ENCODE measurements around the gene INSYN1.
A peak's percentile ranks its signal among the peaks of the same experiment; 100 is the strongest.
"Not testable (repeated sequence)": the region's sequence is repeated elsewhere in the genome, so short reads cannot be mapped to it uniquely, and the experiment has no call there.

INSYN1 gene

DNA sequence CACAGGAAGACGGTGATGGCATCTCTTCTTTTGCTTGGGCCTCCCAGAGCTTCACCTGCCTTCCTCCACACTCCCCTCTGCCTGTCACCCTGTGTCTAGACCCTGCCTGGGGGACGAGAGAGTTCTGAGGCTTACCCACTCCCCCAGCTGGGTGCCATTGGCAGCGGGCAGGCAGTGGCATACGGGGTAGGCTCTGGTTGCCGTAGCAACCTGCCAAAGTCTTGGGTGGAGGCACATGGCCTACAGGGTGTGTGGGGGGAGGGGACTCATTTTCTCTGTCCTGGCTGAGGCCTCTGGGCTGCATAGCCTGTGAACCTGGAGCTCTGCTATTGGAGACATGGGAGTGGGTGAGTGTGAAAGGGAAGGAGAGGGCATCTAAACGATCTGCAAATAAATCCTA lies 4.4 kb downstream of the INSYN1 start:
- no peak for DNase-seq (ENCODE audit: low spot score)

DNA sequence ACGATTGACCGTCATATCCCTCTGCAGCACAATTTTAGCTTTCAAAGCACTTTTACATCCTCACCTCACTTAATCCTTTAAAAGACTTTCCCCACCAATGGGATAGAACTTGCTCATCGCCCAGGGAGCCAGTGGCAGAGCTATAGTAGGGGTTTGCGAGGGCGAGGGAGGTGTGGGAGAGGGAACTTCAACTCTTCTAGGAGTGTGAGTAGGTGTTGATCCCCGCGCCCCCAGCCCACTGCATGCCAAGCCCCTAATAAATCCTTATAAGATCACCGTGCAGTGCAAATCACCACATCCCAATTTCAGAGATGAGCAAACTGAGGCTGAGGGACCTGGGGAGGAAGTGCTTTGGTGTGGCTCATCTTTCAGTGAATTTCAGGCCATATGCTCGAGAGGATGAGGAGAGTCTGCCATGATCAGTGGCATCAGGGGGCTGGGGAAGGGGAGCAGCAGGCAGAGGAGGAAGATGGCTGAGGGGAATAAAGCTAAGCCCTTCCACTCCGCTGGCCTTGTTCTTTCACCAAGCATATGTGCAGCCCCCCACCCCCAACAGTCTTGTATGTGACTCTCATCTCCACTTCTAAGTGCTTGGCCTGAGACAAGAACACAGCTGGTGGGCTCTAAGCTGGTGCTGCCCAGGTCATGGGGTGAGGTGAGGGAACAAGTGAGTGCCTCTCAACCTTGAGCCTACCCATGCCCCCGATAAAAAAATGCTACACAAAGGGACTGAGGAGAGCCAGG lies 5.1 kb downstream of the INSYN1 start:
- no peak for DNase-seq (ENCODE audit: low spot score)

DNA sequence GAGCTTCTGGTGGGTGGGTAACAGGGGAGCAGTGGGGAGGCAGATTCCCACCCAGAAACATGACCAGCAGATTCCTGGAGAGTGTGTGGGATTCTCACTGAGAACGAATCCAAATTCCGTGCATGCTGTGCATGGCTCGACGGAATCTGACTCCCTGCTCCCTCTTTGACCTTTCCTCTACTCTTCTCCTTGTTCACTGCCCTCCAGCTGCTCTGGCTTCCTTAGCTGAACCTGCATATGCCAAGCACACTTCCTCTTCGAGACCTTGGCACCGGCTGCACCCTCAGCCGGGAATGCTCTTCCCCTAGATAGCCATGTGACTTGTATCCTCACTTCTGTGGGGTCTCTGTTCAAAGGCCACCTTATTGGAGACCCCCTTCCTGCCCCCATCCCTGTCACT lies 6.3 kb downstream of the INSYN1 start:
- DNase-seq (ENCODE audit: low spot score) = no peak

DNA sequence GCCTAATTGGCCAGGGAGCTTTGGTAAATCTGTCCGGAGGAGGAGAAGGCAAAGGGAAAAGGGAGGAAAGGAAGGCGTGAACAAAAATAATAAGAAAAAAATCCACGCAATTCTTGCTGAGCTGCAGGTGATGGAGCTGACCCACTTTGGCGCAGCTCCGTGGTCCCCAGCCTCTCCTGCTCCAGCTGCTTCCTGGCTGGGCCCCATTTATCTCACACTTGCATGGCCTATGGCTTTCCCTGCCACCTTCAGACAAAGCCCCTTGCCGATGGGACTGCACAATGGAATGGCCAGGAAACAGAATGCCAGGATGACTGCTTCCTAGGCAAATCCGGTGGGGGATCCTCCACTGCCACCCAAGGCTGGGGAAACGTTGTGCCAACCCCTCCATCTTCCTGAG lies 6.9 kb downstream of the INSYN1 start:
- DNase-seq (ENCODE audit: low spot score) = no peak

DNA sequence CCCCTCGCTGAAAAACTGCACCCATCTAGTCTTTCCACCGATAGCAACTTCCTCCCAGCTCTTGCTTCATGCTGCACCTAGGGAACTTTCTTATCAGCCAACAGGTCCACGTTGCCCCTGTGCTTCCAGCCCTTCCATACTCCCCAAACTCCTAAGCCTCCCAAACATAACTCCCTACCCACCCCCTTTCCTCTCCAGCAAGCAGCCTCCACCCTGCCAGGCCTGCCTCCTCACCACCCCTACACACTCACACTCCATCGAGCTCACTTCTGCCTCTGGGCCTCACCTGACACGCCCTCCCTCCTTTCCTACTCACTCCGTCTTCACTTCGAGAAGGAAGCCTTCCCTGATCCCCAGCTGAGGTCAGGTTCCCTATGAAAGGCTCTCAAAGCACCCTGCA lies 8.1 kb downstream of the INSYN1 start:
- DNase-seq (ENCODE audit: low spot score) = no peak

DNA sequence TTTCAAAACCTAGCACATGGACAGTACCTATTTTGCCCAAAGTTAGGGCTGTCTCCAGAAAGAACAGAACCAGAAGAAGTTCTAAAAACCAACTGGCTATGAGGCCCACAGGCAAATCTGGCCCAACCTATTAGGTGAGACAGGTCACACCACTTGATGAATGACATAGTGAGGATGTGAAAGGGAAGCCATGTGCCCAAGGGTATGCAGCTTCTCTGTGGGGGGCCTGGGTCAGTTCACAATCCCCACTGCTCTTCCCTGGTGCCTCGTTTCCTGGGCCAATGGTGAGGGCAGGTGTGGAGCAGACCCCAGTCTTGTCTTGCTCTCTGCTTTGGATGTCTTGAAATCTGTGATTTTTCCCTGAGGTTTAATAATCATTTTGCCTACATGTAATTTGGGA lies 8.9 kb downstream of the INSYN1 start:
- no peak for DNase-seq (ENCODE audit: low spot score)

DNA sequence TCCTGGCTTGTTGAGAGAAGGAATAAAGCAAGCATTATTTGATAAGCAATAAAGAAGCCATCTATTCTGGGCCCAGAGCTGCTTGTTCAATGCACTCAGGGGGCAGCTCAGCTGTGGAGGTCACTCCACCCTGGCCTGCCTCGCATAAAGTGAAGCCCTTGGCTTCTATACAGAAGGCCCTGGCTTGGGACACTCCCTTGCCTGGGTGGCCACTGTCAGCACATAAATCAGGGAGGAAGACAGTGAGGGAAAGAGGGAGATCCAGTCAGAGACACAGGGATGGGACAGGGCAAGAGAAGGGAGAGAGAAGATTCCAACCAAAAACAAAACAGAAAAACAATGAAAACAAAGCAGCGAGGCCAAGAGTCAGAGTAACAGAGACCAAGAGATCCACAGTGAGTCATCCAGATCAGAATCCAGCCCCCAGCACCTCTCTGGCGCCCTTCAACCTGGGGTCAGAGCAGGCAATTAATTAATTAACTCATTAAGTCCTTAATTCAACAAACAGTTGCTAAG lies 11.8 kb downstream of the INSYN1 start:
- DNase-seq (ENCODE audit: low spot score) = peak; percentile 59

DNA sequence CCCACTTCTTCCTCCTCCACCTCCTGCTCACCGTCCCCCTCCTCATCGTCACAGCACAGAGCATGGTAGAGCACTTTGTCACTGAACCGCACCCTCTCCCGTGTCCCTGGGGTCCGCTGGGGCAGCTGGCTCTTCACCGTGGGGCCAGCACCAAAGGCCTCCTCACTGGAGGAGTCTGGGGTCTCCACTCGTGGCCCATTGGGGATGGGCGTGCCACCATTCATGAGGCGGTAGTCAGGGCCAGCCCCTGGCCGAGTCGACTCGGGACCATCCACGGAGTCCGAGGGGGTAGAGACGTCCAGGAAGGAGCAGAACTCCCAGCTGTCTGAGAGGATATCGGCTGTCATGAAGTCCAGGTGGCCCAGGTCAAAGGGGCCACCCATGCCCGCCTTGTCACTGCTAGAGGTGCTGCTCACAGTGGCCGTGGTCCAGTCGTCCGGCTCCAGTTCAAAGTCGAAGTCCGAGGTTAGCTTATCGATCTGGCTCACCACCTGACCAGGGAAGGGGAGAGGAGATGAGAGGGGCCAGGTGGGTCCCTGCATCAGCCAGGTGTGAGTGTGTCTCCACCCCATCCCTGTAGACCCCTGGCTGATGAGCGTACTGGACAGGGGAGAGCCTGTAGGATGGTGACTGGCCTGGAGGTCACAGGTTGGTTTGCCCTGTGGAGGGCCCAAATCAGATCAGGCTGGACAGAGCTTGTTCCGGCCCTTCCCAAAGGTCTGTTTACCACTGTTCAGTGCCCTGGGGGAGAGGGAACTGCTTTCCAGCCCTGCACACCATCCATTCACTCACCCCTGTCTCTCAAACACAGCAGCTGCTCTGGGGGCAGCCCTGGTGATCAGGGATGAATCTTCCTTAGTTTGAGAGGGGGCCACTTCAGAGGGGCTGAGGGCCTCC lies 12.8 kb downstream of the INSYN1 start:
- DNase-seq (ENCODE audit: low spot score) = no peak

DNA sequence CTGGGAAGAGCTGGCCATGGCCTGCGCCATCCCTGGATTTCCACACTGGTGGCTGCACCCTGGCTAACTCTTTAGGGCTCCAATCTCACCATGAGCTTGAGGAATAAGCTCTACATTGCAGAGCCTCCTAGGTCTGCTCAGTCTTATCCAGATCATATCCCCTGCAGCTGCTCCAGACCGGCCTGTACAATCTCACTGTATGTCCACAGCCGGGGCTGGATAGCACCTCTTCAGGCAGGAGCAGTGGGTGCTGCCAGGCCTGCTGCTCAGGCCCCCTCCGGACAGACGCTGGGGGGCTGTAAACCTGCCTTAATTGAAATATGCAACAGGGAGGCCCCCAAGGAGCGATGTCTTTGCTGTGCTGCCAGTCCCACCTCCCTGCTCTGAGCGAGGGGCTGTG lies 15.6 kb downstream of the INSYN1 start:
- no peak for DNase-seq (ENCODE audit: low spot score)

DNA sequence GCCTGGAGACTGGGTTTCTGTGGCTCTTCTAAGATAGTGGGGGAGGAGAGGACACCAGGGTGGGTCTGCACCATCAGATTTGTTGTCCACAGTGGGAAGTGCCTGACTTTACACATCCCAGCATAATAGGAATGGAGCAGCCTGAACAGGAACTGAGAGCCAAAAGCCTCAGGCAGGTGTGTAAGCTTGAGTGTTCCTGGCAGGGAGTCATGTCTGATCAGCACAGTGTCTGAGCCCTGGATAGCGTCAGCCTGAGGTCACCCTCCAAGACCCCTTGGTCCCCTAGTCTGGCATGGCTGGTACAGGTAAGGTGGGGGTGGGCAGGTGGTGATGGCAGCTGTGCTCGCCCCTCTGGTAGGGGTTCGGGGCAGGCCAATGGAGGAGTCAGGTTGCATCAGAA lies 20.2 kb downstream of the INSYN1 start:
- no peak for DNase-seq (ENCODE audit: low spot score)

DNA sequence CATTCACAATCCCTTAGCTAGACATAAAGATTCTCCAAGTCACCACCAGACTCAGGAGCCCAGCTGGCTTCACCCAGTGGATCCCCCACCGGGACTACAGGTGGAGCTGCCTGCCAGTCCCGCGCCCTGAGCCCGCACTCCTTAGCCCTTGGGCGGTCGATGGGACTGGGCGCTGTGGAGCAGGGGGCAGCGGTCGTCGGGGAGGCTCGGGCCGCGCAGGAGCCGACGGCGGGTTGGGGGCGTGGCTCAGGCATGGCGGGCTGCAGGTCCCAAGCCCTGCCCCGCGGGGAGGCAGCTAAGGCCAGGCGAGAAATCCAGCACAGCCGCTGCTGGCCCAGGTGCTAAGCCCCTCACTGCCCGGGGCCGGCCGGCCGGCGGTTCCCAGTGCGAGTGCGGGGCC lies 21.1 kb downstream of the INSYN1 start:
- not testable (repeated sequence) for DNase-seq (ENCODE audit: low spot score)

DNA sequence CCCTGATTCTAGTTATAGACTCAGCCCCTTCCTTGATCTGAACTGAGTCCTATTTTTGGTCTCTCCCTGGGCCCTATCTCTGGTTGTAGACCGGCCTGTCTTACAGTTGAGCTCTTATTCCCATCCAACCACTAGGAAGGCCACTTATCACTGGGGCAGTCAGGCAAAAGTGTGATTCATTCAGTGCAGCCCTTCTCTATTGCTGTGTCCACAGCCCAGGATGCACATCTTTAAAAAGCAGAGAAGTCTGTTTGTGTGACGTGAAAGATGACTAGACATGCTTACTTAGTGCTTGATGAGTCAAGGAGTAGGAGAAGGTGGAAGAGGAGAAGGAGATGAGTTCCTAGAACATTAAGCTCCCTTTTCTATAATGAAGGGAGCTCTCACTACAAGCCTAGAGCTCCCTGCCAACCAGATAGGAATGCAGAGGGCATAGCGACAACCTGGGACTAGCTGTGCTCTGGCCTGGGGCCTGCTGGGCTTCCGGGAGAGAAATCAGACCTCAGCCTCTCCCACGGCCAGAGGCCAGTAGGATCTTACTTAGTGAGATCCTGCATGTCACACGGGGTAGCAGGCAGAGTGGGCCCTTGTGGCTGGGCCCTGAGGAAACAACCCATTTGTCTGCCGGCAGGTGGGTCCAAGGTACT lies 25.7 kb downstream of the INSYN1 start:
- no peak for DNase-seq (ENCODE audit: low spot score)

DNA sequence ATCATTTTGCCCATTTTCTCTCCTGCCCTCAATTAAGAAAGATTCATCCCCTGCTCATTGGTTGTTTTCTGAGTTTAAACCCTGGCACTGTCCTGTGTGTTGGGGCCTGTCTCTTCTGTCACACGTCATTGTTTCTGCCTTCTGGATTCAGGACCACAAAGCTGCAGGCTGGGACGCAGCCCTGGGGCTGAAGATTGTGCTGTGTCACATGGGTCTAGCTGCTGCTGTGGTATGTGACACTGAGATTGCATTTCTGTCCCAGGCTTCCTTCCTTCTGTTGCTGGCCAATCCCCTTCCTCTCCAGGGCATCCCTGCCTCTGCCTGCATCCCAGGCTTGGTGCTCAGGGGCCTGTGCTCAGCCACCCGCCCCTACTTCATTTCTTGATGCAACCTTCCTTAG lies 28.9 kb downstream of the INSYN1 start:
- no peak for DNase-seq (ENCODE audit: low spot score)

DNA sequence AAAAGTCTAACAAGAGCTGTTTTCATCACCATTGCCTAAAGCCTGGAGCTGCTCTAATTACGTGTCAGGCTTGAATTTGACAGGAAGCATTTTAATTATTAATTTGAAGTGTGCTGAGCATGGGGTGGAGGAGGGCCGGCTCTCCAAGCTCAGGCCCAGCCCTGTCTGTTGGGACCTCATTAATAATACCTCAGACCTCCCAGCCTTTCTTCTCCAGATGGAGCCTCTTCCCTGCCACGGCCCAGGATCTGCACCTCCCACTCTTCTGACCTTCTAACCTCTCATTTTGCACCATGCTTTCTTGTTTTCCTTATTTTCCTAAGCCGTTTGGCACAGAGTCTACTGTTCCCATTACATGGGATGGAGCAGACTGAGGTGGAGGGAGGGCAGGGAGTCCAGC lies 30.0 kb downstream of the INSYN1 start:
- no peak for DNase-seq (ENCODE audit: low spot score)

DNA sequence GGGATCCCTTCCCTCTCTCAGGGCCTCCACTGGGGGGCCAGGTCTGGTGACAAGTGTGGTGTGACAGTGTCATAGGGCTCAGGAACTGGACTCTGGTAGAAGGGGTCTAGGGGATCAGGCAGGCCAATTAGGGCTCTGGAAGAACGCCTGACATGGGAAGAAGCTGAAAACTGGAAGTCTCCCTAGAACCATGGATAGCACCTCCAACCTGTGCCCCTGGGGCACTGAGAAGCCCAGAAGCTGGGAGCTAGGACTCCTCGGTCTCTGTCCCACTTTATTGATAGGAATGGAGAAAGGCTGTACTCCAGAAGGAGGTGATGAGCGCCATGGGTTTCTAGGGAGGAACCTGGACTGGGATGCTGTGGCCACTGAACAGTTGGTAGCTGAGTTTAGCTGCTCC lies 30.7 kb downstream of the INSYN1 start:
- no peak for DNase-seq (ENCODE audit: low spot score)

DNA sequence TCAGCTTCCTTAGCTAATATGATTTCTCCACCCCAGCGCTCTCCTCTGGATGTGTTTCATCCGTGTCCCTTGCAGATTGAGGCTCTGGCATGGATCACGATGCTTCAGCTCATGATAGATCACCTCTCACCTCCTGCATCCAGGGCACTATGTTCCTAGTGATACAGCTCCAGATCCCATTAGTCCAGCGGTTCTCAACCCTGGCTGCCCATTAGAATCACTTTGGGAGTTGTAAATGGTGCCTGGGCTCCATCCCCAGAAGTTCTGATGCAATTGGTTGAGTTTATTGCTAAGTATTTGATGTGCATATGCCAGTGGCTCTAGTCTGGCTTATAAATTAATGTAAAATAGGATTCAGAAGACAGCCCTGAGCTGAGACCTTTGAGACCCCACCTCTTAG lies 34.5 kb downstream of the INSYN1 start:
- DNase-seq (ENCODE audit: low spot score) = no peak

DNA sequence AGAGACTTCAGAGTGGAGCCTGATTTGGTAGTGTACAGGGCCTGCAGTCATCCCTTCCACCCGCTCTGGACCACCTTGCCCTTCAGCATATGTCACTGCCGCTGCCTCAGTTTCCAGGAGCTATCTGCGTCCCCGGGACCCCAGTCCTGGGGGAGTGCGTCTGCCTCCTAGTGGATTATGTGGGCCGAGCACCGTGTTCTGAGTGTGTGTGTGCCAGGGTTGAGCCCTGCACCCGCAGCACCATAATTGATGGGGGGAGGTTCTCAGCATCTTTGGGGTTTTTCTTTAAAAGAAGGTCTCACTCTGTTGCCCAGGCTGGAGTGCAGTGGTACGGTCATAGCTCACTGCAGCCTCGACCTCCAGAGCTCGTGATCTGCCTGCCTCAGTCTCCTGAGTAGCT lies 35.3 kb downstream of the INSYN1 start:
- DNase-seq (ENCODE audit: low spot score) = no peak

DNA sequence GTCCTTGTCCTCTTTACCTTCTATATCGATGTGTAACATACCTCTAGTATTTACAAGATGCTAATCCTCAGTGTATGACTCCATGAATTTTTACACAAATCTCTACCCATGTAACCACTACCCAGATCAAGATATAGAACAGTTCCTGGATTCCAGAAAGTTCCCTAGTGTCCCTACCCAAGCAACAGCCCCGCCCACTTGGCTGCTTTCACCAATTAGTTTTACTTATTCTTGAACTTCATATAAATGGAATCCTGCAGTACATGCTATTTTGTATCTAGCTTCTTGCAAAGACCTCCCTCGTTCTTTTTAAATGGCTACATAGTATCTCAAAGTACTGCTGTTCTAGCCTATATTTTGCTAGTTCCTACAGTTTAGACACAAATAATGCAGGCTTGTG lies 35.9 kb downstream of the INSYN1 start:
- DNase-seq (ENCODE audit: low spot score) = no peak

DNA sequence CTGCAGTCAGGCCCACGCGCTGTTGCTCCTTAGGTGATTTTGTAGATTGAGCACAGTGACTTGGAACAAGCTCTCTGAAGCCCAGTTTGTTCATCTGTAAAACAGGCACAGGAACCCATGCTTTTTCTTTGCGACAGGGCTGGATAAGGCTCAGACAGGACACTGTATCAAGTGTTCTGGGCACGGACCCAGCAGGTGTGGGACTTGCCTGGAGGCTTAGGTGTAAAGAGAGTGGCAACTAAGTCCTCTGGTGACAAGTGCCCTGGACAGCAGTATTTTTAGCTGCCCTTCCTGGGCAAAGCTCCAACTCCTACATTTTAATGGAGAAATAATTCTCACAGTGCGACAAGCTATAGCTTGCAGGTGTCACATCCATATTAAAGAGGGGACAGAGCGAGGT lies 36.7 kb downstream of the INSYN1 start:
- DNase-seq (ENCODE audit: low spot score) = no peak

DNA sequence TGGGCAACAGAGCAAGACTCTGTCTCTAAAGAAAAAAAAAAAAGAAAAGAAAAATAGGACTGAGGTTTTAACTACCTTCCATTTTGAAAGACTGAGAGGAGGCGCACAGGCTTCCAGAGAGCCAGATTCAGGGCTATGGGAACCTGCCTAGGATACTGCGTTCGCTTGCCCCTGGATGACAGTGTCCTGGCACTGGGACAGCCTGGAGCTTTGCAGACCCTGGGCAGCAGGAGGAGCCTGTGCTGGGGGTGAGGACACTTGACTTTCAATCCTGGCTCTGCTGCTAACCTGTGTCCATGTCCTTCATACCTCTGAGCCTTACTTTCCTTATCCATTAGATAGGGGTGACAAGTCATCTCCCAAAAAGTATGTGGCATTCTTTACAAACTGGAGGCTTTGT lies 37.7 kb downstream of the INSYN1 start:
- DNase-seq (ENCODE audit: low spot score) = no peak

DNA sequence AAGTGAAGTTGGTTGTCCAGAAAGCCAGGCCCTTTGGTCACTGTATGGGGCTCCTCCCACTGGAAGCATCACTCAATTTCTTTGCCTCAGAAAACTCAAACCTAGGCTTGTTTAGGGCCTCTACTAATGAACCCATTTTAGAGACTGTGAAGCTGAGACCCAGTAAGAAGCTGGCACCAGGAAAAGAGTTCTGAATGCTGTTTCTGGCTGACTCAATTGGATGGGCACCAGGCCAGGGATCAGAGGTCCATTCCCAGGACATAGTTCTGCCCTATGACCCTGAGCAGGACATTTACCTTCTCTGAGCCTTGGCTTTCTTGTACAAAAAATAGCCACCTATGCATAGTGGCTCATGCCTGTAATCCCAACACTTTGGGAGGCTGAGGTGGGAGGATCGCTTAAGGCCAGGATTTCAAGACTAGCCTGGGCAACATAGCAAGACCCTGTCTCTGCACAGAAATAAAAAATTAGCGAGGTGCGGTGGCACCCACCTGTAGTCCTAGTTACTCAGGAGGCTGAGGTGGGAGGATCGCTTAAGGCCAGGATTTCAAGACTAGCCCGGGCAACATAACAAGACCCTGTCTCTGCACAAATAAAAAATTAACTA lies 38.4 kb downstream of the INSYN1 start:
- DNase-seq (ENCODE audit: low spot score) = no peak

DNA sequence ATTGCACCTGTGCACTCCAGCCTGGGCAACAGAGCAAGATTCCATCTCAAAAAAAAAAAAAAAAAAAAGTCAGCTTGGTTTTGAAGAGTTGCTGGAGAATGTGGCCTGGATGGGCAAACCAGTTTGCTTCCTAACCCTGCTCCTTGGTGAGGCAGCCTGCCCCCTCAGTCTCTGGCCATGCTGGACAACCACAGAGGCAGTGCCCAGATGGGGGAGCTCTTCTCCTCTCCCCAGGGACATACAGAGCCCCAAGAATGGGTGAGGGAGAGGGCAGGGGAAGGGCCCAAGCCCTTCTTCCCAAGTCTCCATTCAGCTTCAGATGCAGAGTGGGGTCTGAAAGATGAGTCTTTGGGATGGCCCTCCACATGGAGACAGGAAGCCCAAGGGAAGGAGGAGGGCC lies 41.0 kb downstream of the INSYN1 start:
- DNase-seq (ENCODE audit: low spot score) = peak; percentile 26
